H9 (cell line): ENCODE measurements around the gene CHCHD6. TPM values are rescaled to one million over a fixed set of nuclear protein-coding genes. Genes with fewer than 3 reads are reported as not detected.

Experiments
- DNase-seq: peaks from one replicate; pipeline ENCODE4 v3.0.0-alpha.2; 2017
- H2AFZ ChIP-seq: one replicate; pipeline ENCODE4 v1.6.1; 2013; ENCODE audit warnings: mild to moderate bottlenecking, low read length, control low read depth, moderate library complexity
- H2AK5ac ChIP-seq: 2 replicates; pipeline ENCODE4 v1.6.1; 2013; ENCODE audit warnings: low read length, control low read depth, mixed read lengths; ENCODE audit not compliant: insufficient read length
- H2BK120ac ChIP-seq: one replicate; pipeline ENCODE4 v1.6.1; 2013; ENCODE audit warnings: low read depth, mild to moderate bottlenecking, low read length, control low read depth, inconsistent platforms; ENCODE audit not compliant: poor library complexity, severe bottlenecking
- H2BK12ac ChIP-seq: 2 replicates; pipeline ENCODE4 v1.6.1; 2013; ENCODE audit warnings: low read length, control low read depth, mixed read lengths, low read depth; ENCODE audit not compliant: insufficient read length
- H2BK15ac ChIP-seq: 2 replicates; pipeline ENCODE4 v1.6.1; 2013; ENCODE audit warnings: low read depth, low read length, control low read depth
- H2BK20ac ChIP-seq: one replicate; pipeline ENCODE4 v1.6.1; 2013; ENCODE audit warnings: low read depth, mild to moderate bottlenecking, low read length, control low read depth, inconsistent platforms; ENCODE audit not compliant: poor library complexity, severe bottlenecking
- H2BK5ac ChIP-seq: 2 replicates; pipeline ENCODE4 v1.6.1; 2013; ENCODE audit warnings: low read length, control low read depth, mixed read lengths; ENCODE audit not compliant: insufficient read length
- H3K14ac ChIP-seq: 2 replicates; pipeline ENCODE4 v1.6.1; 2013; ENCODE audit warnings: low read length, control low read depth; ENCODE audit not compliant: insufficient read depth
- H3K18ac ChIP-seq: 2 replicates; pipeline ENCODE4 v1.6.1; 2013; ENCODE audit warnings: low read depth, mild to moderate bottlenecking, mixed read lengths, low read length, control low read depth; ENCODE audit not compliant: insufficient read length
- H3K23ac ChIP-seq: 2 replicates; pipeline ENCODE4 v1.6.1; 2013; ENCODE audit warnings: low read length, control low read depth, mixed read lengths, low read depth; ENCODE audit not compliant: insufficient read length
- H3K23me2 ChIP-seq: 2 replicates; pipeline ENCODE4 v1.6.1; 2013; ENCODE audit warnings: low read depth, mild to moderate bottlenecking, mixed read lengths, low read length, control low read depth; ENCODE audit not compliant: insufficient read length, poor library complexity, severe bottlenecking
- H3K27ac ChIP-seq: 2 replicates; pipeline ENCODE4 v1.5.1; 2013; ENCODE audit warnings: low read length, control low read depth, mixed read lengths, low read depth; ENCODE audit not compliant: insufficient read length
- H3K27me3 ChIP-seq: 2 replicates; pipeline ENCODE4 v1.6.1; 2013; ENCODE audit warnings: low read length, control low read depth, inconsistent platforms; ENCODE audit not compliant: insufficient read depth
- H3K4ac ChIP-seq: 2 replicates; pipeline ENCODE4 v1.6.1; 2013; ENCODE audit warnings: low read depth, mild to moderate bottlenecking, control low read depth, inconsistent platforms, low read length, moderate library complexity
- H3K4me1 ChIP-seq: 2 replicates; pipeline ENCODE4 v1.6.1; 2013; ENCODE audit warnings: low read length, control low read depth, inconsistent platforms; ENCODE audit not compliant: insufficient read depth
- H3K4me2 ChIP-seq: 2 replicates; pipeline ENCODE4 v1.6.1; 2013; ENCODE audit warnings: low read length, control low read depth, mixed read lengths; ENCODE audit not compliant: insufficient read length, insufficient read depth
- H3K56ac ChIP-seq: 2 replicates; pipeline ENCODE4 v1.6.1; 2013; ENCODE audit warnings: low read depth, mild to moderate bottlenecking, mixed read lengths, low read length, control low read depth; ENCODE audit not compliant: insufficient read length
- H3K79me1 ChIP-seq: 2 replicates; pipeline ENCODE4 v1.6.1; 2013; ENCODE audit warnings: low read depth, mild to moderate bottlenecking, moderate library complexity, low read length, control low read depth, inconsistent platforms; ENCODE audit not compliant: insufficient read depth, poor library complexity, severe bottlenecking
- H3K79me2 ChIP-seq: 2 replicates; pipeline ENCODE4 v1.6.1; 2013; ENCODE audit warnings: low read length, control low read depth, inconsistent platforms; ENCODE audit not compliant: insufficient read depth
- H3K9ac ChIP-seq: 2 replicates; pipeline ENCODE4 v1.6.1; 2013; ENCODE audit warnings: low read length, control low read depth, mixed read lengths; ENCODE audit not compliant: insufficient read length; ENCODE audit errors: extremely low read depth
- H3K9me3 ChIP-seq: one replicate; pipeline ENCODE4 v1.6.1; 2013; ENCODE audit warnings: low read depth, low read length, inconsistent platforms; ENCODE audit not compliant: control insufficient read depth
- H3T11ph ChIP-seq: one replicate; pipeline ENCODE4 v1.6.1; 2013; ENCODE audit warnings: mild to moderate bottlenecking, low read length, control low read depth, inconsistent platforms
- H4K20me1 ChIP-seq: one replicate; pipeline ENCODE4 v1.6.1; 2013; ENCODE audit not compliant: control insufficient read depth, insufficient read length, insufficient read depth
- H4K5ac ChIP-seq: 2 replicates; pipeline ENCODE4 v1.6.1; 2013; ENCODE audit warnings: low read depth, mild to moderate bottlenecking, mixed read lengths, low read length, control low read depth; ENCODE audit not compliant: insufficient read length
- H4K8ac ChIP-seq: replicated peaks from 2 replicates; pipeline ENCODE4 v1.6.1; 2013; ENCODE audit warnings: low read length, control low read depth, mixed read lengths, low read depth; ENCODE audit not compliant: insufficient read length
- H4K91ac ChIP-seq: 2 replicates; pipeline ENCODE4 v1.6.1; 2013; ENCODE audit warnings: low read depth, mild to moderate bottlenecking, moderate library complexity, mixed read lengths, low read length, control low read depth; ENCODE audit not compliant: insufficient read length
- H3K27ac Mint-ChIP-seq, 3 experiments: 2 replicates in 2 of 3; 3 replicates in 1 of 3; pipeline ENCODE4 v1.8.0; 2020 to 2021; ENCODE audit warnings: mixed read lengths in 3 of 3, mild to moderate bottlenecking in 1 of 3, moderate library complexity in 1 of 3
- H3K27me3 Mint-ChIP-seq: 2 replicates; pipeline ENCODE4 v1.8.0; 2021; ENCODE audit warnings: low read depth, mild to moderate bottlenecking, moderate library complexity, mixed read lengths
- H3K36me3 Mint-ChIP-seq, 3 experiments: 2 replicates in 2 of 3; 3 replicates in 1 of 3; pipeline ENCODE4 v1.8.0; 2020 to 2021; ENCODE audit warnings: low read depth in 3 of 3, mixed read lengths in 3 of 3; ENCODE audit not compliant: insufficient read depth in 1 of 3
- H3K4me1 Mint-ChIP-seq, 2 experiments: 2 replicates each; pipeline ENCODE4 v1.8.0; 2020; ENCODE audit warnings: mixed read lengths in 2 of 2
- H3K4me3 Mint-ChIP-seq, 2 experiments: 2 replicates in 1 of 2; 3 replicates in 1 of 2; pipeline ENCODE4 v1.8.0; 2020 to 2021; ENCODE audit warnings: mild to moderate bottlenecking in 2 of 2, mixed read lengths in 2 of 2, moderate library complexity in 1 of 2
- H3K9me3 Mint-ChIP-seq, 2 experiments: 2 replicates in 1 of 2; 3 replicates in 1 of 2; pipeline ENCODE4 v1.8.0; 2020; ENCODE audit warnings: mild to moderate bottlenecking in 2 of 2, mixed read lengths in 2 of 2, moderate library complexity in 1 of 2
- CTCF ChIP-seq: fragments of 200-600 bp; sonication (generic); conservative IDR thresholded peaks from 3 replicates; pipeline ENCODE4 v1.8.0; 2021; ENCODE audit warnings: antibody characterized with exemption, mild to moderate bottlenecking
- WGBS: extraction: QIAGEN DNeasy Blood & Tissue Kit; methylation state at CpG from one replicate; pipeline ENCODE4 v1.1.7; 2013; ENCODE audit warnings: missing lambda C conversion rate, low lambda C conversion rate, mixed read lengths; ENCODE audit not compliant: insufficient read length; ENCODE audit errors: extremely low coverage; 5-methylcytosine and 5-hydroxymethylcytosine counted together
- total RNA-seq: library from RNA; stranded (reverse); gene quantifications from 2 replicates; pipeline ENCODE4 v1.2.1, GENCODE V29; 2021

The CHCHD6 gene
- total RNA-seq, 1 experiment from 2014 or later: 34.2 TPM

DNA sequence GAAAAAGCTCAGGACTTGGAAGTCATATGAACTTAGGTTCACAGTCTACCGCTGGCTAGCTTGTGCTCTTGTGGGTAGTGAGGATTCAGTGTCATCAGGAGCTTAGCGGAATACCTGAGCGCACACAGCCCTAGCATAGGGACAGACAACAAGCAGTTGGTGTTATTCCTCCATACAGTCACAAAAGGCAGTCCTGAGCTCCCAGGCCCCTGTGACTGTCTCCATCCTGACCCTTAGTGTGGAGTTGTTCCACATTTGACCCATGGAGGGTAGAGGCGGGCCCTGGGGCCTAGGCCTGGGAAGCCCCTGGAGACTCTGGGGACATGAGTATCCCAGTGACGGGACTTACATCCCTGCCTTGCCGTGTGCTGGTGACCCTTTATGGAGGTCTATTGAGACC is 147.3 kb downstream of the CHCHD6 start:
- H3K27me3 Mint-ChIP-seq: no peaks in the 10 kb centered on the region
- H3K56ac ChIP-seq: peak overlapping the region; percentile 39
- H3T11ph ChIP-seq: no peak overlapping the region
- TF ChIP-seq CTCF: no peak
- no peaks in the 10 kb centered on the region for H3K23me2 ChIP-seq
- no peaks in the 10 kb centered on the region for H3K79me2 ChIP-seq
- H3K18ac ChIP-seq: peak overlapping the region; percentile 16
- peak overlapping the region; percentile 75 to 97 (median 82); a peak in 6 of 7 replicates for H3K27ac Mint-ChIP-seq
- no peaks in the 10 kb centered on the region for H3K9me3 Mint-ChIP-seq
- H2BK20ac ChIP-seq: no peak overlapping the region
- no peak overlapping the region for H2AFZ ChIP-seq
- H2BK15ac ChIP-seq: no peak overlapping the region
- no peak overlapping the region for H3K9ac ChIP-seq
- no peaks in the 10 kb centered on the region for H3K9me3 ChIP-seq
- peak overlapping the region; percentile 2 for H2BK5ac ChIP-seq
- no CpG with 5 or more reads among the region's 6 CpGs for WGBS
- peak overlapping the region; percentile 39 for H2BK12ac ChIP-seq
- peak overlapping the region; percentile 88 for H4K5ac ChIP-seq
- peak; percentile 20 for DNase-seq
- no peak overlapping the region for H2BK120ac ChIP-seq
- no peaks in the 10 kb centered on the region for H3K27me3 ChIP-seq
- H4K91ac ChIP-seq: peak overlapping the region; percentile 92
- no peak overlapping the region for H3K4me2 ChIP-seq
- peak overlapping the region; percentile 88 for H3K27ac ChIP-seq
- H3K4me1 Mint-ChIP-seq: peaks cover 68 to 72% of the 10 kb centered on the region in 2 experiments
- H3K4ac ChIP-seq: peak overlapping the region; percentile 15
- H3K4me3 Mint-ChIP-seq: no peak overlapping the region
- no peaks in the 10 kb centered on the region for H4K20me1 ChIP-seq
- peaks cover 0 to 2% (median 0%) of the 10 kb centered on the region in 3 experiments; a peak in 2 of 7 replicates for H3K36me3 Mint-ChIP-seq
- H3K79me1 ChIP-seq: no peaks in the 10 kb centered on the region
- H4K8ac ChIP-seq: no peak overlapping the region
- H3K4me1 ChIP-seq: peaks cover 24% of the 10 kb centered on the region
- no peak overlapping the region for H3K23ac ChIP-seq
- peak overlapping the region; percentile 65 for H2AK5ac ChIP-seq
- peak overlapping the region; percentile 33 for H3K14ac ChIP-seq
